ENCODE data around the gene DNAAF3. TPM values are rescaled to one million over a fixed set of nuclear protein-coding genes. Genes with fewer than 3 reads are reported as not detected.

Gene DNAAF3
- total RNA-seq, 1 experiment from 2014 or later = 0.45 TPM

GRCh38 chr19:55112777-55113569 lies 53.4 kb downstream of the DNAAF3 start:
- ChIA-PET POLR2A (no interaction called here), CTCF (no interaction called here)
- H3K4me3 Mint-ChIP-seq (ENCODE audit: unreplicated experiment) = no peak overlapping the region
- H3K36me3 ChIP-seq (ENCODE audit: control insufficient read depth, insufficient read depth, low read length) = no peaks in the 10 kb centered on the region; the same call in 1 of the 2 replicates
- peaks cover 18% of the 10 kb centered on the region for H3K4me1 Mint-ChIP-seq (ENCODE audit: low read depth, unreplicated experiment)
- no peaks in the 10 kb centered on the region for H3K27me3 Mint-ChIP-seq (ENCODE audit: insufficient read depth, unreplicated experiment)
- intact Hi-C loops (cut with micrococcal nuclease; ENCODE audit: unreplicated experiment) = no loop called here
- H3K27me3 ChIP-seq (replicated peaks; ENCODE audit: control insufficient read depth, insufficient read depth, low read length) = no peaks in the 10 kb centered on the region
- no peaks in the 10 kb centered on the region for H3K9me3 Mint-ChIP-seq (ENCODE audit: unreplicated experiment)
- peaks cover 43% of the 10 kb centered on the region for H3K36me3 Mint-ChIP-seq (ENCODE audit: insufficient read depth, unreplicated experiment)
- H3K4me3 ChIP-seq (ENCODE audit: low read depth, low read length) = no peak overlapping the region
- H3K27ac Mint-ChIP-seq (ENCODE audit: unreplicated experiment) = no peak overlapping the region
- TF ChIP-seq CTCF (IDR thresholded peaks at IDR 0.05; ENCODE audit: insufficient read depth in 1 of 2, low read depth in 1 of 2, low read length in 1 of 2, severe bottlenecking in 1 of 2, unreplicated experiment in 1 of 2) = peak in 1 of 2 experiments; percentile 9
- no TSS peak for BruUV-seq (replicated peaks)
- DNase-seq = peak in 1 of 2 experiments; percentile 40
- H3K9me3 ChIP-seq = no peaks in the 10 kb centered on the region
- peaks cover 11% of the 10 kb centered on the region; the same call in 1 of the 2 replicates for H3K4me1 ChIP-seq

- Mint-ChIP-seq H3K9me3 (ENCODE audit: unreplicated experiment) (no peaks in the 10 kb centered on the region), H3K4me1 (ENCODE audit: low read depth, unreplicated experiment) (peaks cover 18% of the 10 kb centered on the region), H3K4me3 (ENCODE audit: unreplicated experiment) (no peak overlapping the region), H3K27me3 (ENCODE audit: insufficient read depth, unreplicated experiment) (no peaks in the 10 kb centered on the region), H3K27ac (ENCODE audit: unreplicated experiment) (no peak overlapping the region), H3K36me3 (ENCODE audit: insufficient read depth, unreplicated experiment) (peaks cover 36% of the 10 kb centered on the region)
- Histone ChIP-seq H3K27me3 (replicated peaks; ENCODE audit: control insufficient read depth, insufficient read depth, low read length) (no peaks in the 10 kb centered on the region), H3K4me1 (peaks cover 11% of the 10 kb centered on the region; the same call in 1 of the 2 replicates), H3K9me3 (no peaks in the 10 kb centered on the region), H3K36me3 (ENCODE audit: control insufficient read depth, insufficient read depth, low read length) (no peaks in the 10 kb centered on the region; the same call in 1 of the 2 replicates), H3K4me3 (ENCODE audit: low read depth, low read length) (no peak overlapping the region)
- no peak for DNase-seq
- POLR2A ChIA-PET = no interaction called here
- CTCF ChIA-PET = no interaction called here
- no TSS peak for BruUV-seq (replicated peaks)
- intact Hi-C loops (cut with micrococcal nuclease; ENCODE audit: unreplicated experiment) = no loop called here
- TF ChIP-seq CTCF (IDR thresholded peaks at IDR 0.05; ENCODE audit: insufficient read depth in 1 of 2, low read depth in 1 of 2, low read length in 1 of 2, severe bottlenecking in 1 of 2, unreplicated experiment in 1 of 2) = no peak
Measured at GRCh38 chr19:55112246-55112776, 54.1 kb downstream of the DNAAF3 start.

GRCh38 chr19:55111238-55111831 lies 55.1 kb downstream of the DNAAF3 start:
- no peak for TF ChIP-seq CTCF (IDR thresholded peaks at IDR 0.05; ENCODE audit: insufficient read depth in 1 of 2, low read depth in 1 of 2, low read length in 1 of 2, severe bottlenecking in 1 of 2, unreplicated experiment in 1 of 2)
- H3K27me3 Mint-ChIP-seq (ENCODE audit: insufficient read depth, unreplicated experiment) = no peaks in the 10 kb centered on the region
- Histone ChIP-seq H3K4me3 (ENCODE audit: low read depth, low read length) (no peak overlapping the region), H3K27me3 (replicated peaks; ENCODE audit: control insufficient read depth, insufficient read depth, low read length) (no peaks in the 10 kb centered on the region), H3K36me3 (ENCODE audit: control insufficient read depth, insufficient read depth, low read length) (no peaks in the 10 kb centered on the region; the same call in 1 of the 2 replicates), H3K9me3 (no peaks in the 10 kb centered on the region), H3K4me1 (peaks cover 9% of the 10 kb centered on the region; the same call in 1 of the 2 replicates)
- no peak overlapping the region for H3K4me3 Mint-ChIP-seq (ENCODE audit: unreplicated experiment)
- POLR2A ChIA-PET = no interaction called here
- CTCF ChIA-PET = interaction anchor here (0.7 kb wide), 1 partner anchor 342 kb away, joined by 3 read pairs; no protein-coding TSS in a partner anchor
- H3K36me3 Mint-ChIP-seq (ENCODE audit: insufficient read depth, unreplicated experiment) = peaks cover 34% of the 10 kb centered on the region
- no TSS peak for BruUV-seq (replicated peaks)
- no peak overlapping the region for H3K27ac Mint-ChIP-seq (ENCODE audit: unreplicated experiment)
- no peak for DNase-seq
- peaks cover 15% of the 10 kb centered on the region for H3K4me1 Mint-ChIP-seq (ENCODE audit: low read depth, unreplicated experiment)
- H3K9me3 Mint-ChIP-seq (ENCODE audit: unreplicated experiment) = no peaks in the 10 kb centered on the region
- intact Hi-C loops (cut with micrococcal nuclease; ENCODE audit: unreplicated experiment) = no loop called here
